ENCODE measurements around the gene HEPHL1.

Gene HEPHL1

DNA sequence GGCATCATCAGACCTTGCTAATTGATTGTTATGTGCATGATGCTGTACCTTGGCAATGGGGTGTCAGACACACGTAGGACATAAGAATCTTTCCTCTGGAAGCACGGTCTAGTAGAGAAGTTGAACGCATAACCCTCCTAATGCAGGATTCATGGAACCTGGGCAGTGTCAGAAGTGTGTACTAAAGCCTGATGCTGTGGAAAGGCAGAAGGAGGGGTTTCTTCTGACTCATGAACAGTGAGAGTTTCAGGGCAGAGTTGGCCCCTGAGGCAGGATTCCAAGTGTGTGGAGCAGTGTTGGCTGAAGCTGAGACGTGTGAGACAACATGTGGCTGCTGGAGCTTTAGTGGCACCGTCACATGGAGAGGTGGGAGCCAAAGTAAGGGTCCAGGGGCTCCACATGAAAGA, 111.0 kb downstream of the HEPHL1 start:
- DNase-seq: no peak

DNA sequence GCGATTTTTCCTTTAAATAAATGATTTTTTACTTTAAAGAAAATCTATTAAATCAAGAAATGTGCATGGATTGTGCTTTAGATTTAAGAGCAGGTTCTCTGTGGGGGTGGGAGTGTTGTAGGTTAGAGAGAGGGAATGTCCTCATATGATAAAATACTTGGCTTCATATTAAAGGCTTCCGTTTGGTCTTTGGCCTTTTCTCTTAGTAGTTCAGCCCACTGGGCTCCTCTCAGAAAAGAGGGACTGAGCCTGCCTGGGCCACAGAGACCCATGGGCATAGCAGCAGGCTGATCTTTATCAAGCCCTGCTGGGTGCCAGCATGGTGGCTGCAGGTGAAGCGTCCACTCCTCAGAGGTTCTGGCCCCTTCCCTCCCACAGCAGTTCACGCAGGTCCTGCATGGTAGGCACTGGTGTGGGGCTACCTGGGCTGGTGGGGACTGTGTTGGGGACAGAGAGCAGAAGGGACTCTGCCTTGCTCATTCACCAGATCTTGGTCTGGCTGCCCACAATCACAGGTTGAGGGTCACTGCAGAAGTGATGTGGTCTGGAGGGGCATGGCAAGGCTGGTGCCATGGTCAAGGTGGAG, 111.8 kb downstream of the HEPHL1 start:
- DNase-seq: no peak

DNA sequence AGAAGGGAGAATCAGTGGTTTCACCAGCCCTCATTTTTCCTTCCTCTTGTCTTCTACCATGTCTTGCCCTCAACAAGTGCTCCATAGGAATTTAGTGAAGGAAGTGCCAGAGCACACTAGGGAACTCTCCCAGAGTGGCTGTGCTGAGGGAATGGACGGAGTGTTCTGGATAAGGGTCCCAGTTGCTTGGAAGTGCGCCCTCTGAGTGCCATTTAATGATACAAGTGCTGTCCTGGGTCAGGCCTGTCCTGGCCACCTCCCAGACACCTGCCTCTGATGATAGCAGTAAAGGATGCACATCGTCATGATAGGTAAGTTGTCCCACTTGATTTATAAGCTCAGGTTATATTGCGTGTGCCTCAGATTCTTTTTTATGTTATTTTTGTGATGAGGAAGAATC, 112.6 kb downstream of the HEPHL1 start:
- no peak for DNase-seq

DNA sequence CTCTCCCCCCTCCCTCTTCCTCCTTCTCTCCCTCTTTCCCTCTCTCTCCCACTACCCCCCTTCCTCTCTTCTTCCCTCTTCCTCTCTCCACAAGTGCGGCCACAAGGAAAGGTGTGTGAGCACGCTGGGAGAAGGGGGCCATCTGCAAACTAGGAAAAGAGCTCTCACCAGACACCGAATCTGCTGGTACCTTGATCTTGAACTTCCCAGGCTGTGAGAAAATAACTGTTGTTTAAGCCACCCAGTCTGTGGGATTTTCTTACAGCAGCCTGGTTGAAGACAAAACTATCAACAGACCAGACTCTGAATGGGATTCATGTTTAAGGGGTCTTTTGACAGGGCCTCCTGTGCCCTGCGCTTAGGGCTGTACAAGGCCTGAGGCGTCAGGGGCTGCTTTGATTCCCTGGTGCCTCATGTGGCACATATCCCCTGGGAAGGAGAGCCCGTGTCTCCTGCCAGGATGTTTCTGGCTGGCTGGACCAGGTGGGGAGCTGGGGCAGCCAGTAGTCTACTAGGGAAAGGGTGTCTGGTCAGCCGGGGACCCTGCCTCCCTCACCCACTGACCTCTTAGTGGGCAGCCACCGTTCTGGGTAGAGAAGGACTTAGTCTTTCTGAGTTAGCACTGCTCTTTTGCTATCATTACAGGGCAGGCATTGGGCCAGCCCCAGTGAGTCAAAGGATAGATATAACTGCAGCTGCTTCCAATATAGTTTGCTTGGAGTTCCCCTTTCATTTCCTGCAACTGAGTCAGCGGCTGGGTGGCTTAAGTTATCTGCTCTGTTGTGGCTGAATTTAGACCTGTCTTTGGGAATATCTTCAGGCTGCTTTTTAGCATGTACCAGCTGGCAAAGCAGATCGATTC, 113.7 kb downstream of the HEPHL1 start:
- no peak for DNase-seq

DNA sequence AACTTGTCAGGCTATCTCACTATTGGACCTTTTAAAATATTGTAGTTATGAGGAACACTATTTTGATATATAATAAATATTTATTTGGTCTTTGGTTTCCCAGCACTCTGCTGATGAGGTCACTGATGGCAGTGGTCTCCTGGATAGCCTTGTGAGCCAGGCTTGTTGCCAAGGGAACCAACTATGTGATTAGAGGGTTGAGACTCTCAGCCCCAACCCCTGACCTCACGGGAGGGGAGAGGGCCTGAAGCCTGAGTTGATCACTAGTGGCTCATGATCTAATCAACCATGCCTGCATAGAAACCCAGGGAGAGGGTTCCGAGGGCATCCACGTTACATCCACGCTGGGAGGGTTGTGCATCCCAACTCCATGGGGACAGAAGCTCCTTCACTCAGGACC, 118.3 kb downstream of the HEPHL1 start:
- DNase-seq: no peak

GRCh38 chr11:94140154-94140655, 119.1 kb downstream of the HEPHL1 start:
- no peak for DNase-seq

DNA sequence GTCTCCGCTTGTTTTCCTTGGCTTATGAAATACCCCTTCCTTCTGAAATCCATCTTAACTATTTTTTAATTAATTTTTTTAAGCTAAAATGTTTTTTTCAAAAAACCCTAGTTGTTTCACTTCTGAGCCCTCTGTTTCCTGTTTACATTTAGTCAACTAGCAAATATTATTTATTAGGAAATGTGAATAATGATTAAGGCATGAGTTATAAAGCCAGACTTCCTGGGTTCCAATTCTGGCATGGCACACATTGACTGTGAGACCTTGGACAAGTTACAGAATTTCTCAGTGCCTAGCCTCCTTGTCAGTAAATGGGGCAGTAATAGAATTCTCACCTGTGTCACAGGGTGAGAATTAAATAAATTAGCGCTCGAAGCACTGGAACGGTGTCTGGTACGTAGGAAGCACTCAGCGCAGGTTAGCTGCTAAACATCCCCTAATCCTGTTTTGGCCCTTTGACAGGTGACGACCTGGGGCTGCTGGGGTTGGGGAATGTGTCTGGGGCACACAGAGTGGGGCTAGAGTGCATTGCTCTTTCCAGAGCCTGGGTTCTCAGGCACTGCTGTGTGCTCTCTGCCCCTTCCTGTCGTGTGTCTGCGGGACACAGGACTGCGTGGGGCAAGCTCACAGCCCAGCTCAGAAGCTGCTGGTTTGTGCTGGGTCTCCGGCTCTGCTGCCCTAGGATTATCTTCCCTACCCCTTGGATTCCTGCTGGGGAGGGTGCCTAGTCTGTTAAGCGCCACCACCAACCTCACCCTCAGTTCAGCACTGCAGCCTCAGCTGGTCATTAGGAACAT, 120.6 kb downstream of the HEPHL1 start:
- DNase-seq: no peak

DNA sequence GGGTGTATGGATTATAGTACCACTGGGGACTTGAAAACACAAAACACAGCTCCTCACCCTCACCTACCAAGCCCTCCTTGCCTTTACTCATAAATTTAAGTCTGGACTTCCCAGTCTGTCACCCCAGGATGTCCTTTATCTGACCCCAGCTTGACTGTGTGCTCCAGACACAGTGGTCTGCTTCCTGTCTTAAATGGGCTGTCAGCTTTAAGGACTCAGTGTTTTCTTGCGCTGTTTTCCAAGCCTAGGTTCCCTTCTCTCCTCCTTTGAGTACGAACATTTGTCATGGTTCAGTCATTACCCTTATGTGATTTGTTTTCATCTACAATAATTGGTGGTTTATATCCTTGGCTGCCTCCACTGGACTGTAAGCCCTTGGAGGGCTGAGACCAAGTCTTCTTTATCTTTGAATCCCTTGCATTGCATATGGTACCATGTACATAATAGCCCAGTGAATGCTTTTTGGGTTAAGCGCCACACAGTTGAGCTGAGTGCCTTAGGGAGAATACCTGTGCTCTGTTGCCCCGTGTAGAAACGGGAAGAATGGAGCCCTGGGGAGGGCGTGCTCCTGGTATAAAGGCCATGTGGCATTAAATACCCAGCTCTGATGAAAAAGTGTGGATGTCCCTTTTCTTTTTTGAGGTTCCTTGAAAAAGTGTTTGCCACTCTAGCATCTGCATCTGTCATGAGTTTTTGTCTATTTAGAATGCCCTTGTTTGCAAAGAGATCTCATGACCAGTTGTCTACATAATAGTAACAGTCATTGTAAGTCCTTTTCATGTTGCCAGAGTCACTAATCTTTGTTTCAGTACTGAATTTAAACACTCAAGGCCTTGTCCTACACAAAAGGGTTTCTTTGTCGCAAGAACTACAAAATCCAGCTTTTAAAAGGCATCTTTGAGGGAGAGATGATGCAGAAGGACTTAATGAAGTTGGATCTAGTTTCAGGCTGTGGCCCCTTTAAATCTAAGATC, 121.4 kb downstream of the HEPHL1 start:
- no peak for DNase-seq

GRCh38 chr11:94144216-94144615, 123.1 kb downstream of the HEPHL1 start:
- DNase-seq: no peak

- no peak for DNase-seq
Observed at GRCh38 chr11:94144664-94145063, 123.5 kb downstream of the HEPHL1 start.

DNA sequence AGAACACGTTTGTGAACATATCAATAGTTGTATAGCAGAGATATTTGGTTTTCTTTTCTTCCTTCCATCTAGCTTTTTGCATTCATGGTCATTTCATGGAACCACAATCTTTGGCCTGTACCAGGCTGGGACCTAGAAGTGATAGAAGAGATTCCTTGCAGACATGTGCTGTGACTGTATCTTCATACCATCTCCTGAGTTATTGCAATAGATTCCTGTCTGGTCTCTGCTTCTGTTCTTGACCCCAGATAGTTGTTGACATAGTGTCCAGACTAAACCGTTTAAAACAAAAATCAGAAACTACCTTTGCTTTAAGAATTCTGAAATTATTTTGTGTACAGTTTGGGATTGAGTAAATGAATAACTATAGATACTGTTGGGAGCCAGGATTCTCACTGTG, 124.3 kb downstream of the HEPHL1 start:
- DNase-seq: no peak

- no peak for DNase-seq
Observed at GRCh38 chr11:94145916-94146315, 124.8 kb downstream of the HEPHL1 start.

DNA sequence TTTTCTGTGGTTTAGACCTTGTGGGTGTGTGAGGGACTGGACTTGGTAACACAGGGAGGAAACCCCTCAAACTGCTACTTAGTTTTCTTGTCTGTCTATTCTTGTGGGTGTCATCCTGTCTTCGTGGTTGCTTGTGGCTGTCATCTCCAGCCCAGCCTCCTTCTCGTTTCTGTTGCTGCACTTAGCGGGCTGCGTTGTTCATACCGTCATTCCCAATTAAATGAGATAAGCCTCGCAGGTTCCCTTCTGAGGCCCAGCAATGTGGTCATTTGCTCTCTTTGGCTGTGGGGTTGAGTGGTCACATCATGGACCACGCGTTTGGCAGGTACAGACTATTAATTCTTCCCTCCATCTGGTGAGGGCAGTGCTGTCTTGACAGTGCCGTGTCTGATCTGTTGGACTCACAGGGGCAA, 126.3 kb downstream of the HEPHL1 start:
- no peak for DNase-seq

GRCh38 chr11:94148189-94148588, 127.0 kb downstream of the HEPHL1 start:
- DNase-seq: no peak

DNA sequence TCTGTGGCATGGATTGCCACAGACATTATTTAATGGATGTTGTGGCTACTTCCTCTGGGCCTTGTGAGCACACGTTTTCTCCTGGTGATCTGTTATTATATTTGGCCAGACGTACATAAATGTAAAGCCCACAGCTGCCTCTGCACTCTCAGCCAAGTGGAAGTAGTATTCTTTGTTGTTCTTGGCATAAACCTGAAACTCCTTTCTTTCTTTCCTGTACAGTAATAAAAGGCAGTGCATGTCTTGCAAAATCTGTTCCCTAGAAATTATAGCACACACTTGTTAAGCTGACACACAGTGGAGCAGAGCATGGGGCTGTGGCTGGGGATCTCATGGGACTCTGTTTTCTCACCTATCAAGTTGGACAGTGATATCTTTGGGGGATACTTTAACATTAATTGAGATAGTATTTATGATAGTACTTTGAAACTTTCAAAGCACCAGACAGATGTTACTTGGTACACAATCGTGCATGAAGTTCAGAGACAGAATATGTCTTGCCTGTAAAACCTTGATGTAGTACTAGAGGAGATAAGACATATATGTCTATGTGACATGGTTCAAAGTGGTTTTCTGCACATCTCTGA, 128.4 kb downstream of the HEPHL1 start:
- no peak for DNase-seq

DNA sequence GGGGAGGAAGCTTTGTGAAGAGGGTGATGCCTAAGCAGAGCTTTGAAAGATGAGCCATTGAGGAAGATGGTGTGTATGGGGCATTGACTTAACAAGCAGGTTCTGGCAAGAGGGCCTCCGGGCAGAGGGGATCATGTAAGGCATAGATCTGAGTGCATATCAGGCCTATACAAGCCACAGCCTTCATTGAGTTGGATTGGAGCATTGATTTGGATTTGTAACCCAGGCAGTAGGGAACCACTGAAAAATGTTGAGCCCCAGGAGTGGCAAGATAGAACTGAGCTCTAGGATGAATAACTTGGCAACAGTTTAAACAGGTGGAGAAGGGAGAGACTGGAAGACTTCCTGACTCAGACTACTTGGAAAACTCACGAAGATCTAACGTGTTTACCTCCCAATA, 128.9 kb downstream of the HEPHL1 start:
- DNase-seq: no peak

- DNase-seq: no peak
Observed at GRCh38 chr11:94150704-94151685, 129.8 kb downstream of the HEPHL1 start.

DNA sequence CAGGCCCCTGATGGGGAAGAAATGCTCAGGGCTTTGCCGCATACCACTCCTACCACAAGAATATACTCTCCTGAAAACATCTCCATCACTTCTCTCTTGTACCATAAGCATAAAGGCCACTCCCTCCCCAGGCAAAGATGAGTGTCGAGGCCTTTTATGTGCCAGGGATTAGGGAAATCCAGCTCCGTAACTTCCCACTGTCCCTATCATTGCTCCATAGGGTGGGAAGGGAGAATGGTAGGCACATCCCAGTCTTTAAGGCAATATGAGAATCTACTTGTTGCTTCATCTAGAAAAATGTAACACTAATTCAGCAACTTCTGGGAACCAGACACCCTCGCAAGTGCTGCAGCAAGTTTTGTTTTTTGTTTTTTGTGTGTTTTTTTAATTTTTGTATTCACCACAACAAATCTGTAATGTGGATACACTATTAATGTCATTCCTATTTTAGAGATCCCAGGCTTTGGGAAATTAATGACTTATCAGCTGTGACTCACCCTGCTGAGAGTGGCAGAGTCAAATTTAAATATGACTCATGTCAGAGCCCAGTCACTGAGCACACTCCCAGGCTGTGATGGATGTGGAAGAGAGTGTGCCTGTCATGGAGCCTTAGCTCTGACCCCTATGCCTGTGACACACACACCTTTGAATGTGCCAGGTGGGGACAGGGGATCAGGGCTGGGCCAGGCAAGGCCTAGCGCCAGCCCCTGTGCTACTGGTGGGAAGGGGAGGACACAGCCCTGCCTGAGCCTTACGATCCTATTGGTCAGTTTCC, 130.9 kb downstream of the HEPHL1 start:
- no peak for DNase-seq

GRCh38 chr11:94152678-94153065, 131.5 kb downstream of the HEPHL1 start:
- no peak for DNase-seq

DNA sequence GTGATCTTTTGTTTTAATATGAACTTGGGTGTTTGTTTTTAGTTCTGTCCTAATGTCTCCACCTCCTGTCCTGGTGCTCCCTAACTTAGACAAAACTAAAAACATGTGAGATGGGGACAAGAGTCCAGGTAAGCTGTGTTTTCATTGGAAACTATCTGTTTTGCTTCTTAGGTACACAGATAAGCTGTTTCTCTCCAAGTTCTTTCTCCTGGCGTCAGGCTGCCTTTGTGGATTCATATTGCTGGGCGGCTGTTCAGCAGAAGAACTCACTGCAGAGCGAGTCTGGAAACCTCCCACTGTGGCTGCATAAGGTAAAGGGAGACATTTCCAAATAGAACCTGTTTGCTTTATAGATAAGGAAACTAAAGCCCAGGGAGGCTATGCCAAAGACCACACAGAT, 132.2 kb downstream of the HEPHL1 start:
- no peak for DNase-seq

Data from activated CD8-positive, alpha-beta memory T cell treated with anti-CD3 and anti-CD28 coated beads, Interleukin-2, amount 50 U/mL, for 4 hours (primary cell).